IPS-15b (cell line): ENCODE measurements around the gene GPR18.

Experiments
- H3K27me3 ChIP-seq: one replicate; pipeline ENCODE4 v1.6.1; 2013; ENCODE audit warnings: low read length; ENCODE audit not compliant: control insufficient read depth, insufficient read depth
- H3K36me3 ChIP-seq: one replicate; pipeline ENCODE4 v1.6.1; 2013; ENCODE audit warnings: low read length; ENCODE audit not compliant: control insufficient read depth, insufficient read depth
- H3K4me1 ChIP-seq: one replicate; pipeline ENCODE4 v1.6.1; 2013; ENCODE audit warnings: mild to moderate bottlenecking, low read length; ENCODE audit not compliant: control insufficient read depth, insufficient read depth
- H3K4me3 ChIP-seq: one replicate; pipeline ENCODE4 v1.5.1; 2013; ENCODE audit warnings: low read depth, low read length
- H3K9ac ChIP-seq: one replicate; pipeline ENCODE4 v1.6.1; 2013; ENCODE audit warnings: low read depth, mild to moderate bottlenecking, low read length
- H3K9me3 ChIP-seq: one replicate; pipeline ENCODE4 v1.6.1; 2013; ENCODE audit warnings: mild to moderate bottlenecking, low read length; ENCODE audit not compliant: control insufficient read depth, insufficient read depth

Gene GPR18

GRCh38 chr13:99258210-99258860 is at the start of gene GPR18:
GPR18 (minus strand) TSS chr13:99258379; CDS start chr13:99255872, 2,507 bp downstream.
- Histone ChIP-seq H3K36me3 (no peaks in the 10 kb centered on the region), H3K4me3 (no peak within 1 kb of the TSS), H3K9ac (no peak within 1 kb of the TSS), H3K4me1 (no peaks in the 10 kb centered on the region), H3K27me3 (no peaks in the 10 kb centered on the region), H3K9me3 (no peaks in the 10 kb centered on the region)

- no peaks in the 10 kb centered on the region for H3K4me1 ChIP-seq
- H3K4me3 ChIP-seq: no peak overlapping the region
- no peaks in the 10 kb centered on the region for H3K36me3 ChIP-seq
- no peak overlapping the region for H3K9ac ChIP-seq
- H3K27me3 ChIP-seq: no peaks in the 10 kb centered on the region
- H3K9me3 ChIP-seq: no peaks in the 10 kb centered on the region
Measured at GRCh38 chr13:99307648-99308339, 49.6 kb upstream of the GPR18 start.

GRCh38 chr13:99307247-99307646 is 49.1 kb upstream of the GPR18 start, which contains the start of gene GPR183:
GPR183 (minus strand) TSS chr13:99307399; CDS start chr13:99296145, 11,254 bp downstream.
- no peak within 1 kb of the TSS for H3K4me3 ChIP-seq
- no peaks in the 10 kb centered on the region for H3K9me3 ChIP-seq
- no peaks in the 10 kb centered on the region for H3K4me1 ChIP-seq
- no peaks in the 10 kb centered on the region for H3K27me3 ChIP-seq
- no peak within 1 kb of the TSS for H3K9ac ChIP-seq
- H3K36me3 ChIP-seq: no peaks in the 10 kb centered on the region

GRCh38 chr13:99305566-99305965 is 47.4 kb upstream of the GPR18 start:
- H3K36me3 ChIP-seq: no peaks in the 10 kb centered on the region
- H3K4me3 ChIP-seq: no peak overlapping the region
- H3K27me3 ChIP-seq: no peaks in the 10 kb centered on the region
- H3K4me1 ChIP-seq: no peaks in the 10 kb centered on the region
- H3K9me3 ChIP-seq: no peaks in the 10 kb centered on the region
- no peak overlapping the region for H3K9ac ChIP-seq

- Histone ChIP-seq H3K4me1 (no peaks in the 10 kb centered on the region), H3K9ac (no peak overlapping the region), H3K4me3 (no peak overlapping the region), H3K9me3 (no peaks in the 10 kb centered on the region), H3K27me3 (no peaks in the 10 kb centered on the region), H3K36me3 (no peaks in the 10 kb centered on the region)
Measured at GRCh38 chr13:99305158-99305557, 47.0 kb upstream of the GPR18 start.

- no peaks in the 10 kb centered on the region for H3K27me3 ChIP-seq
- H3K4me1 ChIP-seq: no peaks in the 10 kb centered on the region
- H3K36me3 ChIP-seq: no peaks in the 10 kb centered on the region
- no peak overlapping the region for H3K4me3 ChIP-seq
- H3K9me3 ChIP-seq: no peaks in the 10 kb centered on the region
- H3K9ac ChIP-seq: no peak overlapping the region
Measured at GRCh38 chr13:99304541-99304940, 46.4 kb upstream of the GPR18 start.

- Histone ChIP-seq H3K4me3 (no peak overlapping the region), H3K9ac (no peak overlapping the region), H3K4me1 (no peaks in the 10 kb centered on the region)
Measured at GRCh38 chr13:99303863-99304521, 45.8 kb upstream of the GPR18 start.

GRCh38 chr13:99302637-99303505 is 44.7 kb upstream of the GPR18 start:
- Histone ChIP-seq H3K4me3 (no peak overlapping the region), H3K27me3 (no peaks in the 10 kb centered on the region), H3K4me1 (no peaks in the 10 kb centered on the region), H3K36me3 (no peaks in the 10 kb centered on the region), H3K9ac (no peak overlapping the region), H3K9me3 (no peaks in the 10 kb centered on the region)

More at GRCh38 chr13:99303863-99304521, 45.8 kb upstream of the GPR18 start:
- Histone ChIP-seq H3K27me3 (no peaks in the 10 kb centered on the region), H3K9me3 (no peaks in the 10 kb centered on the region), H3K36me3 (no peaks in the 10 kb centered on the region)

- Histone ChIP-seq H3K4me1 (no peaks in the 10 kb centered on the region), H3K9me3 (no peaks in the 10 kb centered on the region), H3K27me3 (no peaks in the 10 kb centered on the region), H3K9ac (no peak overlapping the region), H3K4me3 (no peak overlapping the region), H3K36me3 (no peaks in the 10 kb centered on the region)
Measured at GRCh38 chr13:99301913-99302636, 43.9 kb upstream of the GPR18 start.

GRCh38 chr13:99301056-99301838 is 43.1 kb upstream of the GPR18 start:
- no peaks in the 10 kb centered on the region for H3K27me3 ChIP-seq
- H3K4me3 ChIP-seq: no peak overlapping the region
- H3K36me3 ChIP-seq: no peaks in the 10 kb centered on the region
- no peak overlapping the region for H3K9ac ChIP-seq
- H3K9me3 ChIP-seq: no peaks in the 10 kb centered on the region
- H3K4me1 ChIP-seq: no peaks in the 10 kb centered on the region
